GM19025 (cell line): Measurements from ENCODE around the gene CDRT15L2.
"Not testable (repeated sequence)": the region's sequence is repeated elsewhere in the genome, so short reads cannot be mapped to it uniquely, and the experiment has no call there.

Source experiments
- ATAC-seq: cut with Tn5 transposase; IDR thresholded peaks from one replicate; pipeline ENCODE4 v1.9.1; 2021; ENCODE audit warnings: mild to moderate bottlenecking, low read depth, moderate library complexity; ENCODE audit not compliant: unreplicated experiment

The CDRT15L2 gene

DNA sequence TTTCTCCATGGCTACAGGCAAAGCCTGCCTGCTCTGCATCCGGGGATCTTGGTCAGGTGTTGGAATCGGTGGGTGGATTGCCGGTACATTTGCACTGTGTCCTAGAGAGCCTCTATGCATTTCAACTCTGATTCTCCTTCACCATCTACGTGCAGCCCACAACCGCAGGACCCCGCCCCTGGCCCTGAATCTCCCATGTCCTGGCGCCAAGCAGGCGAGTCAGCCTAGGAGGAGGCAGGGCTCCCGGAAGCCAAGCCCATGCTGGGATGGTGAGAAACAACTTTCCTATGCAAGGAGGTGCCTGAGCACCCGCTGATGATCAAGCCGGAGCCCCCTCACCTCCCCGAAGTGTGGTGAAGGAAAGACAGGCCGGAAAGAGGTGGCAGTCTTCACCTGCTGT lies 7.9 kb upstream of the CDRT15L2 start:
- ATAC-seq: not testable (repeated sequence)

DNA sequence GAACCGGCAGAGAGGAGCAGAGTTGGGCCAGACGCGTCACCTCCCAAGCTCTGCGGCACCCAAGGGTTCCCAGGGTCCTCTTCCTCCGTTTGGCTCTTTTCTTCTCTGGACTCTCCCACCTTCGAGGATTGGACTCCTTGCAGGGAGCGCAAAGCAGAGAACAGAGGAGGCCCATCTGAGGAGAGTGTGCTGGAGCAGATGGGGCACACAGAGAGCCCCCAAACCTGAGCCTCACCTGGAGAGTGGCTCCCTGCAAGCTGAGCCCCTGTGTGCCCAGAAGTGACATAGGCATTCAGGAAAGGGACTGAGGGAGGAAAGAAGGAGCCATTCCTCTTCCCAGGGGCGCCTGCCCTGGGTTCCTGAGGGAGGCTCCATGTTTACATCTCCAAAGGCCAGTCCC lies 6.3 kb upstream of the CDRT15L2 start:
- ATAC-seq: not testable (repeated sequence)

DNA sequence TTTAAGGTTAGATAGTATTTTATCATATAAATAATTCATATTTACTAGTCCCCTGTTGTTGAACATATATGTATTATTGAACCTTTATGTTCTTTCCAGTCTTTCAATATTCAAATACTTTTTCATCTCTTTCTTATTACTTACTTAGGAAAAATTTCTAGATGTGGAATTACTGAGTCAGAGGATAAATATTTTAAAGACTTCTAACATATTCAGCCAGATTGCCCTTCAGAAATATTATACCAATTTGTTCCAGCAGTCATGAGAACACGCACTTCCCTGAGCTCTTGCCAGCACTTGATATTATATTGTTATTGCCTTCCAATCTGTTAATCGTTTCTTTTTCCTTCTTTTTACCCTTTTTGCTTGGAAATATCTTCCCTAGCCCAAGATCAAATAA lies 4.5 kb upstream of the CDRT15L2 start:
- ATAC-seq: not testable (repeated sequence)

DNA sequence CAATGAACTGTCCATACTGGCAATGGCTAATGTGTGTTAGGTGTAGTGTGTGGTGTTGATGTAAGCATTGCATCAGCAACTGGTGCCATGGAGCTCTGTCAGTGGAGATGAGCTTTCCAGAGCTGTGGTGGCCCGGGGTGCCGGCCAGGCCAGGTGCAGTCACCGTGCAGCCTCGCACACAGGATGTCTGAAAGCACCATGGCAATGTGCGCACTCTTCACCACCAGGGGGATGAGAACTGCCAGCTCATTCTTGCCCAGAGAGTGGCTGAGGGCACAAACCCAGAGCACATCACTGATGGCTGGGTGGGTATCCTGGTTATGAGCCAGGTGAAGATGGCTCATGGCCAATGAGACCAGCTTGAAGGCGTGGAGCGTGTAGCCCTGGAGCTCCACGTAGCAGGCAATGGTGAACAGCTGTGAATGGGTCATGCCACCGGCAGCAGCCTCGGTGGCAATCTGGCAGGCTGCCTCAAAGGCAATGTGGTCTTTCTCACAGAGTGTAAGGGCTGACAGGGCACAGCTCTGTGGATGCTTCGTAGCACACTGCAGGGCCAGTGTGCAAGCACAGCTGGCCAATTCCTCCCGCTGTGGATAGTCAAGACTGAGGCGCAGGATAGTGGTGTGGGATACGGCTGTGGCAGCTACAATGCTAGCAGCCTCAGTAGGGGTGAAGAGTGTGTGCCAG lies 4.5 kb downstream of the CDRT15L2 start:
- not testable (repeated sequence) for ATAC-seq

DNA sequence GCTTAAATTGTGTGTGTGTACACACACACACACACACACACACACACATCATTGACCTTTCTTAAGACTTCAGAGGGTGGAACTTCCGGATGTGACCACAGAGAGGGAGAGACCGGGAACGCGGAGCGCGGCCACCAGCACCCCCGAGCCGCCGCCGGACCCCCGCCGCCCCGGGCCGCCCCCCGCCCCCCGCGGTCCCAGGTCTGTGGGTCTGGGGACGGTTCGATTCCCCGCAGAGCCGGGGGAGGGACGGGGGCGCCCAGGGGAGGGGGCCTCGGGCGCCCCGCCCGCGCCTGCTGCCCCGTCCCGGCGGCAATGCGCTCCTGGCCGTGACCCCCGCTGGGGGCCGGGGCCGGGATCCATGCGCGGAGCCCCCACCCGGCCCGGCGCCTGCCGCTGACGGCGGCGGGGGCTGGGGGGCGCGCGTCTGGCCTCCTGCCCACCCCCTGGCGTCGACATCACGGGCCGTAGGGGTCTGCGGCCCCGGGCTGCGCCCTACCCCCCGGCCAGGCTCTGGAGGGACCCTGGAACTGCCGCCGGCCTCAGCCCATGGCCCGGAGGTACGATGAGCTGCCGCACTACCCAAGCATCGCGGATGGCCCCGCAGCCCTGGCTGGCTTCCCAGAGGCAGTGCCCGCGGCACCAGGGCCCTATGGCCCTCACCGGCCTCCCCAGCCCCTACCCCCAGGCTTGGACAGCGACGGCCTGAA lies 9.4 kb downstream of the CDRT15L2 start:
- ATAC-seq: not testable (repeated sequence)

DNA sequence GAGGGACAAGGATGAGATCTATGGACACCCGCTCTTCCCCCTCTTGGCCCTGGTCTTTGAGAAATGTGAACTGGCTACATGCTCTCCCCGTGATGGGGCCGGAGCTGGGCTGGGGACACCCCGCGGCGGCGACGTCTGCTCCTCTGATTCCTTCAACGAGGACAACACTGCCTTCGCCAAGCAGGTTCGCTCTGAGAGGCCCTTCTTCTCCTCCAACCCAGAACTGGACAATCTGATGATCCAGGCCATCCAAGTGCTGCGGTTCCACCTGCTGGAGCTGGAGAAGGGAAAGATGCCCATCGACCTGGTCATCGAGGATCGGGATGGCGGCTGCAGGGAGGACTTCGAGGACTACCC lies 9.9 kb downstream of the CDRT15L2 start:
- not testable (repeated sequence) for ATAC-seq

DNA sequence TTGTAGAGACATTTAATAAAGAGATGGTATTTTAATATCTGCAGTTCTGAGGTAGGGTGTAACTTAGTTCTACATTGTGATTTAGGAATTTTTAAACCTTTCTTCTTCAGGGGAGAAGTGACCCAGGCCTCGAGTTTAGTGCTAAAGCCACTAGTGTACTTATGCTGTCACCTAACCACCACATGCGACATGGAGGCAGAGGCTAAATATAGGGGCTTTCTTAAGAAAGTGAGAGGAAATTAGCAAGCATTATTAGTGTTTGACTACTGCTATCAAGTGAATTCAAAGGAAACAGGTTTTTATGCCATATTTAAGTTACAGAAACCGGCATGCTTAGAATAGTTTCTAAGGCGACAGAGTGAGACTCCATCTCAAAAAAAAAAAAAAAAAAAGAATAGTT lies 11.5 kb downstream of the CDRT15L2 start:
- not testable (repeated sequence) for ATAC-seq

DNA sequence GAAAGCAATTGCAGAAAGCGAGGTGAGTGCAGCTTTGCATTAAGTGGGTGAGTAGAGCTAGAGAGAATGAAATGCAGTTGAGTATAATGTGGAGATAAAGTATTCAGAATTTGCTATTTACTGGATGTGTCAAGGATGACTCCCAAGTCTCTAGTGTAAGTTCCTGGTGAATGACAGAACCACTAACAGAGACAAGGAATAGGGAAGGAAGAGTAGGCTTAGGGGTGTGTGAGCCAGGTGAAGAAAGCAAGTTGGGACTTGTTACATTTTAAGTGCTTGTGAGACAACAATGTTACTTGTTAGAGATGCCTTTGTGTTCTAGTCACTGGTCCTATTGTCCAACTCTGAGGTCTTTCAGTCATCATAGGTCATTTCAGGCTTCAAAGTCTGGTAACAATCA lies 26.0 kb downstream of the CDRT15L2 start:
- not testable (repeated sequence) for ATAC-seq

DNA sequence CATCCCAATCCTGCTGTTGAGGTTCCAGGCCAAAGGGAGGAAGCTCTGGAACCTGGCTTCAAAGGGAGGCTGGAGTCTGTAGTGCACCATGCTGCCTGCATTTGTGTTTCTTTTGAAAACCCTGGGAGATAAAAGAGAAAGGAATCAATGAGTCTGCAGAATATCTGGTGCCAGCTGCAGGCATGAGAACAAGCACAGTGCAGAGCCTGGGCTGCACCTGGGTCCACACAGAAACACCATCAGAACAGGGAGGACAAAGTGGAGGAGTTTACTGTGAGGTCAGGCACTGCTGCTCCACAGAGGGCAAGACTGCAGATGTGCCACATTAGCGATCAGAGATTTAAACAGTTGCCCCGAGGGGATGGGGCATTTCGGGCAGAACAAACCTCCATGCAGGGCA lies 30.0 kb downstream of the CDRT15L2 start:
- ATAC-seq: not testable (repeated sequence)

DNA sequence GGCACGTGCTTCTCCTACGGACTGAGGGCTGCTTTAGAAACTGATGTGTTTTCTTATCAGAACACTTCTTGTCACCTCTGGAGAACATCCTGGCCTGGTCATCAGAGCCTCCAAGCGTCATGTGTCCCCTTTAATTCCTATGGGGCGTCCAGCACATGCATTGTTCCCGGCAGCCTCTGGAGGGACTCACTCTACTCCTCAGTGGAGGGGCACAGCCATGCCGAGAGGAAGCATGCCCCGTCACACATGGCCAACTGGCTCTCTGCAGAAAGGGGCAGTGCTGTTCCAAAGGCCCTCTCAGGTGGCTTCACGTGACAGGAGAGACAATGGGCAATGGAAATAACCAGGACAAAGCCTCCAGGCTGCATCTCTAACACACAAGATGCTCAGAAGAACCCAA lies 31.8 kb downstream of the CDRT15L2 start:
- no peak for ATAC-seq

DNA sequence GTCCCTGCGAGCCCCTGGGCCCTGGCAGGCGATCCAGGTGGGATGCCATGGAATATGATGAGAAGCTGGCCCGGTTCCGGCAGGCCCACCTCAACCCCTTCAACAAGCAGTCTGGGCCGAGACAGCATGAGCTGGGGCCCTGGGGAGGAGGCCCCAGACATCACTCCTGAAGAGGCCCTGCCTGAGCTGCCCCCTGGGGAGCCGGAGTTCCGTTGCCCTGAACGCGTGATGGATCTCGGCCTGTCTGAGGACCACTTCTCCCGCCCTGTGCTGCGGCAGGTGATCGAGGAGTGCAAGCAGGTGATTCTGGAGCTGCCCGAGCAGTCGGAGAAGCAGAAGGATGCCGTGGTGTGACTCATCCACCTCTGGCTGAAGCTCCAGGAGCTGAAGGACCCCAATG lies 33.1 kb downstream of the CDRT15L2 start:
- ATAC-seq: no peak

DNA sequence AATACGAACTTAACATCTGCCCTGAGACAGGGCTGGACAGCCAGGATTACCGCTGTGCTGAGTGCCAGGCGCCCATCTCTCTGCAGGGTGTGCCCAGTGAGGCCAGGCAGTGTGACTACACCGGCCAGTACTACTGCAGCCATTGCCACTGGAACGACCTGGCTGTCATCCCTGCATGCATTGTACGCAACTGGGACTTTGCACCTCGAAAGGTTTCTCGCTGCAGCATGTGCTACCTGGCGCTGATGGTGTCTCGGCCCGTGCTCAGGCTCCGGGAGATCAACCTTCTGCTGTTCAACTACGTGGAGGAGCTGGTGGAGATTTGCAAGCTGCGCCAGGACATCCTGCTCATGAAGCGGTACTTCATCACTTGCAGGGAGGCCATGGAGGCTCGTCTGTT lies 33.7 kb downstream of the CDRT15L2 start:
- no peak for ATAC-seq

DNA sequence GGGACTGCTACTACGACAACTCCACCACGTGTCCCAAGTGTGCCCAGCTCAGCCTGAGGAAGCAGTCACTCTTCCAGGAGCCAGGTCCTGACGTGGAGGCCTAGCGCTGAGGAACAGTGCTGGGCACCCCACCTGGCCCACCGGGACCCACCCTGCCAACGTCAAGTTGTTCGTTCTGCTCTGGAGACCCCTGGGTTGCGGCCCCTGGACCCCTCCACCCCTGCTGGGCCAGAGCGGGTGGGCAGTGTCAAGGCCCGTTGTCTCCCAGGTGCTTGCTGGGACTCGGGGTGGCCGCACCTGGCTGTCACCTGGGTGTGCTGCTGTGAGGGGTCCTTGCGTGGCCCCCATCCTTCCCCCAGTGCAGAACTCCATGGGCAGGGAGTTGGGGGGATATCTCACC lies 34.4 kb downstream of the CDRT15L2 start:
- ATAC-seq: no peak

DNA sequence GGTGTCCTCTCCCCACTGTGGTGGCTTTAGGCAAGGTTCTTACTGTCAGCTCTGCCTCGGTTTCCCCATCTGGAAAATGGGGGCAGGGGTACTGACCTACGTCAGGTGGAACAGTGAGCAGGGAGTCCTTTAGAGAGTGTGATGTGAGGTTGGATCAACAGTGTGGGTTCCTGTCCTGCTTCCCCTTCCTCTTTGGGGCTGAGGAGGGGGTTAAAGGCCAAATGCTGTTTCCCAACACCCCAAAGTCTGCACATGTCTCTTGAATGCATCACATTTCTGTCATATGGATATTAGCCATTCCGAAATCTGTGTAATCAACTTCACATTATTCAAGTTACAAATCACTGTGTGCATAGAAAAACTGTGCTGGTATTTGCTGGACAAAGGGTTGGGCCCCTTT lies 35.9 kb downstream of the CDRT15L2 start:
- not testable (repeated sequence) for ATAC-seq
